ENCODE measurements around the gene SALL1.

SALL1 gene

DNA sequence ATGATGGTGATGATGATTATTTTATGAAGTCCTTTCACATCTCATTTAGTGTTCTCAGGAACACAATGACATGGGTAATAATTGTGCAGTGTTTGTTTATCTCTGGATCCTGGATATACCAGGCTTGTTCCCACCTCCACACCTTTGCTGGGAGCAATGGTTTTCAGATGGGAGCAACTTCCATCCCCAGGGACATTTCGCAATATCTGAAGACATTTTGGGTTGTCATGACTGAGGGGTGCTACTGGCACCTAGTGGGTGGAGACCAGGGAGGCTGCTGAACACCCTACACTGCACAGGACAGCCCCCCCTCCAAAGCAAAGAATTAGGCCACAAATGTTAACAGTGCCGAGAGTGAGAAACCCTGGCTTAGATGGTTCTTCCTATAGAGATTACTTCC is 13.5 kb upstream of the SALL1 start:
- no peak for TF ChIP-seq POLR2A (IDR thresholded peaks at IDR 0.05; ENCODE audit: low read length)
- TF ChIP-seq GATA1 (IDR thresholded peaks at IDR 0.05; ENCODE audit: low read depth, low read length) = no peak
- no peak for DNase-seq

DNA sequence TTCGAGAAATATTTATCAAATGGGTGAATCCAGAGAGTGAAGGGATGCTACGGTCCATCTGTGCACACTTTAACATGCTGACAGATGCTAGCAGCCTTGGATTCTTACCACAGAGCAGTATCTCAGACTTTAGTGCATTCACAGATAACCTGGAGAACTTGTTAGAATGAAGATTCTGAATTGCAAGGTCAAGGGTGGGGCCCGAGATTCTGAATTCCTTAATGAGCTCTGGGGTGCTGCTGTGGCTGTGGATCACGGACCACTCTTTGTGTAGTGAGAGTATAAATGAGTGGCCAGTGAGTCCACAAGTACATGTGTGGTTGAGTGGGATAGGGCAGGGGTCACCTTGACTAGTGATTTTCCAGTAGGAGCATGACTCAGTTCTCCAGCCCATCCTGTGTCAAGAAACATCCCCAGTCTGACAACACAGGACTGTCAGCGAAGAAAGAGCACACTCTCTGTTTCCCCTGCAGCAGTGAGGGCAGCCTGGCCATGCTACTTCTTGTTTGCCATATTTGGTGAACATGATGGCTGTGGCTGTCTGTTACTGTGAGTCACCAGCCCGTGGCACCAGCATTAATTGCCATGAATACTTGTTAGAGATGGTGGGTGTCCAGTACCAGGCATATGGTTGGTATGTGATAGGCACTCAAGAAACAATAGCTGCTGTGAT is 13.0 kb upstream of the SALL1 start:
- TF ChIP-seq POLR2A (IDR thresholded peaks at IDR 0.05; ENCODE audit: low read length) (no peak), GATA1 (IDR thresholded peaks at IDR 0.05; ENCODE audit: low read depth, low read length) (no peak)
- no peak for DNase-seq

- no peak for TF ChIP-seq GATA1 (IDR thresholded peaks at IDR 0.05; ENCODE audit: low read depth, low read length)
- TF ChIP-seq POLR2A (IDR thresholded peaks at IDR 0.05; ENCODE audit: low read length) = no peak
- no peak for DNase-seq
These were observed 12.3 kb upstream of the SALL1 start for GRCh38 chr16:51163366-51163765.

- TF ChIP-seq GATA1 (IDR thresholded peaks at IDR 0.05; ENCODE audit: low read depth, low read length) (no peak), POLR2A (IDR thresholded peaks at IDR 0.05; ENCODE audit: low read length) (no peak)
- peak in 1 of 2 experiments; percentile 40 for DNase-seq
These were observed 10.5 kb upstream of the SALL1 start for GRCh38 chr16:51161440-51162195.

- no peak for DNase-seq
- TF ChIP-seq POLR2A (IDR thresholded peaks at IDR 0.05; ENCODE audit: low read length) = no peak
- TF ChIP-seq GATA1 (IDR thresholded peaks at IDR 0.05; ENCODE audit: low read depth, low read length) = no peak
These were observed 8.8 kb upstream of the SALL1 start for GRCh38 chr16:51159865-51160264.

GRCh38 chr16:51159296-51159695 is 8.2 kb upstream of the SALL1 start:
- no peak for TF ChIP-seq POLR2A (IDR thresholded peaks at IDR 0.05; ENCODE audit: low read length)
- no peak for TF ChIP-seq GATA1 (IDR thresholded peaks at IDR 0.05; ENCODE audit: low read depth, low read length)
- no peak for DNase-seq

DNA sequence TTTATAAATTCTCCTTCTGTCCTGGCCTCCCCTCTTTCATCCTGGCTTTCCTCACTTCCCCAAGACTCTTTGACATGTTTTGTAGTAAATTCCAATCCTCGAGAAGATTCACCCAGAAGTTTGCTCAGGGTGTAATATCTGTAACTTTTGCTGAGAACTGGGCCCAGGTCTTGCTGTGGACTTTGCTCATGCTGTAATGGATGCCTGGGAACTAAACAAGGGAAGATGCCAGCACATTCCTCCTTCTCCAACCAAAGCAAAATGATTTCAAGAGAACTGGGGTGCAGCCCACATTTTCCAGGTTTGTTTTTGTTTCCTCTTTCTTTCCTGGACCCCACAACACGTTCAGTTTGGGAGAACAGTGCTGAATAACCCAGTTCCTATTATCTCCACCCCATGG is 6.6 kb upstream of the SALL1 start:
- DNase-seq = no peak
- no peak for TF ChIP-seq GATA1 (IDR thresholded peaks at IDR 0.05; ENCODE audit: low read depth, low read length)
- TF ChIP-seq POLR2A (IDR thresholded peaks at IDR 0.05; ENCODE audit: low read length) = no peak

- TF ChIP-seq GATA1 (IDR thresholded peaks at IDR 0.05; ENCODE audit: low read depth, low read length) (no peak), POLR2A (IDR thresholded peaks at IDR 0.05; ENCODE audit: low read length) (no peak)
These were observed 5.7 kb upstream of the SALL1 start for GRCh38 chr16:51156807-51157200.

GRCh38 chr16:51155820-51156806 is 5.0 kb upstream of the SALL1 start:
- DNase-seq = no peak
- TF ChIP-seq POLR2A (IDR thresholded peaks at IDR 0.05; ENCODE audit: low read length) = no peak
- TF ChIP-seq GATA1 (IDR thresholded peaks at IDR 0.05; ENCODE audit: low read depth, low read length) = no peak

More at GRCh38 chr16:51156807-51157200, 5.7 kb upstream of the SALL1 start:
- DNase-seq = no peak

- no peak for DNase-seq
- TF ChIP-seq POLR2A (IDR thresholded peaks at IDR 0.05; ENCODE audit: low read length) = no peak
- no peak for TF ChIP-seq GATA1 (IDR thresholded peaks at IDR 0.05; ENCODE audit: low read depth, low read length)
These were observed 4.1 kb upstream of the SALL1 start for GRCh38 chr16:51155199-51155607.

GRCh38 chr16:51154271-51155171 is 3.5 kb upstream of the SALL1 start:
- no peak for DNase-seq
- TF ChIP-seq GATA1 (IDR thresholded peaks at IDR 0.05; ENCODE audit: low read depth, low read length) (no peak), POLR2A (IDR thresholded peaks at IDR 0.05; ENCODE audit: low read length) (no peak)

- DNase-seq = no peak
- TF ChIP-seq GATA1 (IDR thresholded peaks at IDR 0.05; ENCODE audit: low read depth, low read length) (no peak), POLR2A (IDR thresholded peaks at IDR 0.05; ENCODE audit: low read length) (no peak)
These were observed 2.5 kb upstream of the SALL1 start for GRCh38 chr16:51153577-51154031.

Data from erythroblast (primary cell).